Endodermal cell (in vitro differentiated cells): ENCODE data around the gene UMAD1. TPM values are rescaled to one million over a fixed set of nuclear protein-coding genes. Genes with fewer than 3 reads are reported as not detected.

ENCODE experiments used
- DNase-seq: peaks from one replicate; pipeline ENCODE4 v3.0.0-alpha.2; 2017
- H3K27ac ChIP-seq: 2 replicates; pipeline ENCODE4 v1.5.1; 2013; ENCODE audit warnings: mild to moderate bottlenecking, low read depth, low read length, moderate library complexity
- H3K27me3 ChIP-seq: 2 replicates; pipeline ENCODE4 v1.6.1; 2013; ENCODE audit warnings: mild to moderate bottlenecking, low read length, moderate library complexity; ENCODE audit not compliant: insufficient read depth, control insufficient read depth, poor library complexity, severe bottlenecking
- H3K36me3 ChIP-seq: 2 replicates; pipeline ENCODE4 v1.7.0; 2013; ENCODE audit warnings: mild to moderate bottlenecking, low read length, moderate library complexity; ENCODE audit not compliant: control insufficient read depth, insufficient read depth
- H3K4me1 ChIP-seq: one replicate; pipeline ENCODE4 v1.7.0; 2013; ENCODE audit warnings: low read length; ENCODE audit not compliant: control insufficient read depth, insufficient read depth
- H3K4me3 ChIP-seq: 2 replicates; pipeline ENCODE4 v1.5.1; 2013; ENCODE audit warnings: mild to moderate bottlenecking, low read length, moderate library complexity
- H3K9ac ChIP-seq: 2 replicates; pipeline ENCODE4 v1.6.1; 2013; ENCODE audit warnings: mild to moderate bottlenecking, low read length, moderate library complexity; ENCODE audit not compliant: poor library complexity, severe bottlenecking; ENCODE audit errors: extremely low read depth
- H3K9me3 ChIP-seq: 2 replicates; pipeline ENCODE4 v1.6.1; 2013; ENCODE audit warnings: mild to moderate bottlenecking, low read length, moderate library complexity; ENCODE audit not compliant: control insufficient read depth
- H3K27ac Mint-ChIP-seq: 2 replicates; pipeline ENCODE4 v1.8.0; 2020; ENCODE audit warnings: mixed read lengths
- H3K27me3 Mint-ChIP-seq: 2 replicates; pipeline ENCODE4 v1.8.0; 2021; ENCODE audit warnings: mild to moderate bottlenecking, mixed read lengths; ENCODE audit not compliant: insufficient read depth
- H3K36me3 Mint-ChIP-seq: 2 replicates; pipeline ENCODE4 v1.8.0; 2020; ENCODE audit warnings: low read depth, mixed read lengths
- H3K4me1 Mint-ChIP-seq: 2 replicates; pipeline ENCODE4 v1.8.0; 2020; ENCODE audit warnings: mixed read lengths
- H3K4me3 Mint-ChIP-seq: 2 replicates; pipeline ENCODE4 v1.8.0; 2020; ENCODE audit warnings: mild to moderate bottlenecking, moderate library complexity, mixed read lengths
- H3K9me3 Mint-ChIP-seq: 2 replicates; pipeline ENCODE4 v1.8.0; 2020; ENCODE audit warnings: mild to moderate bottlenecking, mixed read lengths
- CTCF ChIP-seq: fragments of 200-600 bp; sonication (generic); conservative IDR thresholded peaks from 2 replicates; pipeline ENCODE4 v1.5.0; 2021; ENCODE audit warnings: antibody characterized with exemption, mild to moderate bottlenecking
- WGBS, 2 experiments: methylation state at CpG; one replicate each; pipeline versions ENCODE4 v1.1.5 to v1.1.7; 2013; ENCODE audit warnings: missing lambda C conversion rate in 2 of 2, mixed read lengths in 1 of 2; ENCODE audit not compliant: insufficient coverage in 1 of 2, insufficient read length in 1 of 2; 5-methylcytosine and 5-hydroxymethylcytosine counted together
- total RNA-seq, 2 donors: library from RNA; stranded (reverse); fragmentation: NEBNext Ultra II Directional in 1 of 2; extraction: Animal tissue kit (Norgen Biotek cat#: 25700) in 1 of 2; gene quantifications; 2 replicates in 1 of 2; 3 replicates in 1 of 2; pipeline ENCODE4 v1.2.1, GENCODE V29; 2021

The UMAD1 gene
- total RNA-seq, 2 donors from 2014 or later: 9.7 to 10.3 TPM

GRCh38 chr7:7848892-7849291 is 208.3 kb downstream of the UMAD1 start:
- no peak overlapping the region for H3K27ac ChIP-seq
- no peak for DNase-seq
- no peaks in the 10 kb centered on the region for H3K27me3 ChIP-seq
- no peak for TF ChIP-seq CTCF
- no peaks in the 10 kb centered on the region for H3K4me1 Mint-ChIP-seq
- no peaks in the 10 kb centered on the region for H3K27me3 Mint-ChIP-seq
- H3K36me3 Mint-ChIP-seq: peaks cover 2% of the 10 kb centered on the region
- H3K4me3 Mint-ChIP-seq: no peak overlapping the region
- H3K4me3 ChIP-seq: no peak overlapping the region
- peaks cover 4% of the 10 kb centered on the region for H3K9me3 Mint-ChIP-seq
- H3K9ac ChIP-seq: no peak overlapping the region
- WGBS, 2 experiments: 96% methylated on average over 3 of the region's 3 CpGs; no CpG with 5 or more reads in 1 of the 2 experiments
- H3K36me3 ChIP-seq: no peaks in the 10 kb centered on the region
- H3K27ac Mint-ChIP-seq: no peak overlapping the region
- H3K4me1 ChIP-seq: no peaks in the 10 kb centered on the region
- H3K9me3 ChIP-seq: peaks cover 4% of the 10 kb centered on the region

GRCh38 chr7:7850150-7850549 is 209.6 kb downstream of the UMAD1 start:
- no peak overlapping the region for H3K9ac ChIP-seq
- no peak overlapping the region for H3K4me3 ChIP-seq
- H3K36me3 ChIP-seq: no peaks in the 10 kb centered on the region
- no peak overlapping the region for H3K4me3 Mint-ChIP-seq
- H3K9me3 ChIP-seq: peaks cover 13% of the 10 kb centered on the region
- no peak for DNase-seq
- H3K27ac Mint-ChIP-seq: no peak overlapping the region
- no peaks in the 10 kb centered on the region for H3K4me1 Mint-ChIP-seq
- H3K27ac ChIP-seq: no peak overlapping the region
- no peak for TF ChIP-seq CTCF
- no peaks in the 10 kb centered on the region for H3K27me3 ChIP-seq
- H3K27me3 Mint-ChIP-seq: no peaks in the 10 kb centered on the region
- peaks cover 9% of the 10 kb centered on the region for H3K36me3 Mint-ChIP-seq
- no peaks in the 10 kb centered on the region for H3K4me1 ChIP-seq
- H3K9me3 Mint-ChIP-seq: peaks cover 15% of the 10 kb centered on the region
- WGBS, 2 experiments: 88% methylated on average over 1 of the region's 1 CpG; no CpG with 5 or more reads in 1 of the 2 experiments

GRCh38 chr7:7851381-7851780 is 210.8 kb downstream of the UMAD1 start:
- Histone ChIP-seq H3K9me3 (peaks cover 26% of the 10 kb centered on the region), H3K4me1 (no peaks in the 10 kb centered on the region), H3K4me3 (no peak overlapping the region), H3K27me3 (no peaks in the 10 kb centered on the region), H3K27ac (no peak overlapping the region), H3K9ac (no peak overlapping the region), H3K36me3 (no peaks in the 10 kb centered on the region)
- Mint-ChIP-seq H3K9me3 (peaks cover 28% of the 10 kb centered on the region), H3K36me3 (peaks cover 17% of the 10 kb centered on the region), H3K27ac (no peak overlapping the region), H3K27me3 (no peaks in the 10 kb centered on the region), H3K4me3 (no peak overlapping the region), H3K4me1 (no peaks in the 10 kb centered on the region)
- no peak for DNase-seq
- WGBS, 2 experiments: no CpG with 5 or more reads among the region's 1 CpG
- TF ChIP-seq CTCF: no peak
